NCI-H1930 (cell line): Measurements from ENCODE around the gene BAZ2B.
"Not testable (repeated sequence)": the region's sequence is repeated elsewhere in the genome, so short reads cannot be mapped to it uniquely, and the experiment has no call there.

Experiments used
- DNase-seq, 2 experiments: peaks; one replicate each; lab custom pipeline; 2025; lab: John Stamatoyannopoulos, UW

The BAZ2B gene

DNA sequence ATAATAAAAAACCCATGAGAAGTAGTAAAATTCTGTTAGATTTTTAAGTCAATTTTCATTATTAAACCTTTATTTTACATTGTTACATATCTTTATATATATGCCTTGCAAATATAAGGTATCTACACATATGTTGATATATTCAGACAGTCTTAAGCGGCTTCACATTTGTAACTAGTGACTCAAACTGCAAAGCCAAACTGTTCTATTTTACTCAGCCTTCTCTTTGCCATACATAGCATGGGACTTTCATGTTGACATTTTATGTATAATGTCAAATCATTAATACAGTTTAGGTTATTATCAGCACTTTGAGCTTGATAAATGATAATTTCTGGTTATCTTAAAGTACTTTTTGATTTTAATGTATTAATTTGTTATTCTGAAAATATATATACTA is 204.9 kb downstream of the BAZ2B start:
- no peak for DNase-seq

DNA sequence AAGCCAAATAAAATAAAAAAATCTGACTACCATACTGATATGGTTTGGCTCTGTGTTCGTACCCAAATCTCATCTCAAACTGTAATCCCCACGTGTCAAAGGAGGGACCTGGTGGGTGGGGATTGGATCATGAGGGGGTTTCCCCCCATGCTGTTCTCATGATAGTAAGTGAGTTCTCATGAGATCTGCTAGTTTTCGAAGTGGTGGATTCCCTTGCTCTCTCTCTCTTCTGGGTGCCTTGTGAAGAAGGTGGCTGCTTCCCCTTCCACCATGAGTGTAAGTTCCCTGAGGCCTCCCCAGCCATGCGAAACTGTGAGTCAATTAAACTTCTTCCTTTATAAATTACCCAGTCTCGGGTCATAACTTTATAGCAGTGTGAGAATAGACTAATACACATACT is 206.1 kb downstream of the BAZ2B start:
- no peak for DNase-seq

DNA sequence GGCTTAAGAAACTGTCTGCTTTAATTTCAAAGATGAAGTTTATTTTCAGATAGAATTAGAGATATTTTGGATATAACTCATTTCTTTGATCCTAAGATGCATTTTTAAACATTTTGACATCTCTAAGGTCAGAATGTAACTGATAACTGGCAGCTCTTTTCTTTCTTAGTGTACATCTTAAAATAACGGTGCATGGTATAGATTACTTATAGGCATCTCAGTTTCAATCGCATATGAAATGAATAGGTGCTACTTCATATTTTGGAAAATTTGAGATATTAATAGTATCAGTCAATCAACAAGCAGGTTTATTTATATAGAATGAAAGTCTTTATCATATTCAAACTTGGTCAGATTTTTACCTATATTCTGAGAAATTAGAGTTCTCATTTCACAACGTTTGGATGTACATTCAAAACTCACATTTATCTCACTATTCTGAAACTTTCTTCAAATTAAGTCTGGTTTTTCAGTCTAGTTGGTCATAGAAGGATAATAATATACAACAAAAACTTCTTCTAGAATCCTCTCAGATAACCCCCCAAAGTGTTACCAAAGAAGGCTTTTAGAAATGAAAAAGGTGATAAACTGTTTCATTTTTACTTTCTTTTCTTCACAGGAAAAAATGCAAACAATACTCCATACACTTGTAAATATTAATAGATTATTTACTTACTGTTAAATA is 207.1 kb downstream of the BAZ2B start:
- no peak for DNase-seq

DNA sequence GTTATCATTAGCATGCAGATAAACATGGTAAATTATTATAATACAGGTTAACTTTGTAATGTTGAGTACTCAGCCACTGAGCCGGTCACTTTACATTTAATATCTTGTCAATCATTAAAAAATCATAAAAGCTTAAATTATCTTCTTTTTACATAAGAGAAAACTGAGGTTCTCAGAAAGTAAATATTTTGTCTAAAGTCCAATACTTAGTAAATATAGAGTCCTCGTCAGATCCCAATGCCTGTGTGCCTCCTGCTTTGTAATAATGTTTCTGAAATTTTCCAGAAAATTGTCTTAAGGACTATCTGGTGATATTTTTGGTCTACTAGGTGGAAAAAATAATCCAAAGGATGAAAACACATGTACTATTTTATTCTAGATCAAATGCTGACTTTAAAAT is 213.6 kb downstream of the BAZ2B start:
- no peak for DNase-seq

DNA sequence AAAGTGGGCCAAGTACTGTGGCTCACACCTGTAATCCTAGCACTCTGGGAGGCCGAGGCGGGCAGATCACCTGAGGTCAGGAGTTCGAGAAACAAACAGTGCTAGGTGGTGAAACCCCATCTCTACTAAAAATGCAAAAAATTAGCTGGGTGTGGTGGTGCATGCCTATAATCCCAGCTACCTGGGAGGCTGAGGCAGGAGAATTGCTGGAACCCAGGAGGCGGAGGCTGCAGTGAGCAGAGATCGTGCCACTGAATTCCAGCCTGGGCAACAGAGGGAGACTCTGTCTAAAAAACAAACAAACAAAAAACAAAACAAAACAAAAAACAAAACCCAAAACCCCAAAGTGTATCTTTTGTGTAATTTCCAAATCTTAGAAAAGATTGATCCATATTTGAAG is 214.2 kb downstream of the BAZ2B start:
- not testable (repeated sequence) for DNase-seq

DNA sequence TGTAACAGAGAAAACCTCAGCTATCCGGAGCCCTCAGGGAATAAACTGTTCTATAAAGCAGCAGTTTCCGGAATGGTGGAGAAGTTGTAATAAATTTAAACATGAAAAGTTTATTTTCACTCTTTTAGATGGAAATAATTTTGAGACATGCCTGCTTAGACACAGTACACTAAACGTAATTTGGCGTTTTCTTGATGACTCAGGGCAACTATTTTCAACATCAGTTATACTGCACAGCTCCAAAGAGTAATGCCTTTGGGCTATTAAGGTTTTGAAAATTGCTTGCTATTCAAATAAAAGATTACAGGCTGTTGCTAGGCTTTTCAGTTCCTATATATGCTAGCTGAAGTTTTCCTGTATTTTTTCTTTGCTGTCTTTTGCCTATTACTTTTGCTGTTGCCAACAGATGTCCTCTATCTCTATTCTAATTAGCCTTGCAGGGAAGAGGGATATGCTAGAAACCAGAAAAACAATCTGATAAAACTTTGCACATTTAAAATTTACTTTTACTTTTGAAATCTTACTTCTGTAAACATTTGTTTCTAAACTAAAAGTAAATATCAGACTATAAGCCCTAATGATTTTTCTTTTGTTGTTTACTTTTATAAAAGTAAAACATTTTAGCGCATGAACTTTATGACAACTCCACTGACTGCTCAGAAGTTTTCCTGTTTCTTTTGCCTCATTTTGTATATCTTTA is 216.5 kb downstream of the BAZ2B start:
- peak in 1 of 2 experiments; percentile 45 for DNase-seq

DNA sequence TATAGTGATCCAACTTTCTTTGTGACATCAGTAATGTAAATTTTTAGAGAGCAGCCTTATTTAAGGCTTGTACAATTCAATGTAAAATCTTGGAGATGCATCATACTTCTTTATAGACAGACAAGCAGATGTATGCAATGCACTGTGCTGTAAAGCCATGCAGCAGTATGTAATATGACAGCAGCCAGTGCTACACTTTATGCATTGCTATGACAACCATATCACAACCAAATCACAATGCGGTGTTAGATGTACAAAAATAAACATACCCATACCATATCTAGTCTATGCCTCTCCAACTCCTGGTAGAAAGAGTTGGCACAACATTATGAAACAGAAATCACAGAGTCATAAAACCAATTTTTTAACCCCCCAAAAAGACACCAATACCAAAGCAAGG is 219.5 kb downstream of the BAZ2B start:
- DNase-seq = peak; percentile 26 to 65

DNA sequence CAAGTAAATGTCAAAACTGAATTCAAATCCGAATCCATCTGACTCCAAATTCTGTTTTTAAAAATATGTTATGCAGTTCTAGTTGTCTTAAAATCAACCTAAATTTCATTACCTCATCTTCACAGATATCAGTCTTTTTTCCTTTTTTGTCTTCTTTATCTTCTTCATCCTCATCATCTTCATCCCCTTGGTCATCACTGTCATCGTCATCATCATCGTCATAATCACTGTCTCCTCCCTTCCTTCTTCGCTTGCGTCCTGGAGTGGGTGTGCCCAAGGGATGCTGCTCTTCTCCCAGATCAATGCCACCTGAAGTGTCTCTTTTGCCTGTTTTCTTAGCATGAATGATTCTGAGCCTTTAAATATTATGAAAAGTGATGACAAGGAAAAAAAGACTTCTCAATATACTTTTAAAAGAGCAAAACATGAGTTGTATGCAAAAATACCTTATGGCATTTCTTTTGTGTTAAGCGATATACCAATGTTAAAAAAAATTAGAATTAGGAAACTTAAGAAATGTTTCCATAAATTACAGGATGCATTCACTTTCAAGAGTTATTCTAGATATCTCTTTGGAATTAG is 233.8 kb downstream of the BAZ2B start:
- DNase-seq = no peak

DNA sequence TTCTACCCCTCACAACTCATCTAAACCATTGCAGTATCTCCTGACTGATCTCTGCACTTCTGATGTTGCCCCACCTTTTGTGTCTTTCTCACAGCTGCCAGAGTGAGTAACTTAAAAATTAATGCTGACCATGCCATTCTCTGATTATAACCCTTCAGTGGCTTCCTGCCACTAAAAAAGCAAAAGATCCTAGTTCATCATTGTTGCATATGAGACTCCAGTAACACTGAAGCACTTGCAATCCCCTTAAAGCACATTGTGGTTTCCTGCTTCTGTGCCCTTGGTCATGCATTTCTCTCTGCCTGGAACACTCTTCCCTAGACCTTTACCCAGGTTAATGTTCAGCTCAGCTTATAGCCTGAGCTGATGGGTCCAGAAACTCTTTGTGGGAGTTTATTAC is 234.8 kb downstream of the BAZ2B start:
- no peak for DNase-seq

DNA sequence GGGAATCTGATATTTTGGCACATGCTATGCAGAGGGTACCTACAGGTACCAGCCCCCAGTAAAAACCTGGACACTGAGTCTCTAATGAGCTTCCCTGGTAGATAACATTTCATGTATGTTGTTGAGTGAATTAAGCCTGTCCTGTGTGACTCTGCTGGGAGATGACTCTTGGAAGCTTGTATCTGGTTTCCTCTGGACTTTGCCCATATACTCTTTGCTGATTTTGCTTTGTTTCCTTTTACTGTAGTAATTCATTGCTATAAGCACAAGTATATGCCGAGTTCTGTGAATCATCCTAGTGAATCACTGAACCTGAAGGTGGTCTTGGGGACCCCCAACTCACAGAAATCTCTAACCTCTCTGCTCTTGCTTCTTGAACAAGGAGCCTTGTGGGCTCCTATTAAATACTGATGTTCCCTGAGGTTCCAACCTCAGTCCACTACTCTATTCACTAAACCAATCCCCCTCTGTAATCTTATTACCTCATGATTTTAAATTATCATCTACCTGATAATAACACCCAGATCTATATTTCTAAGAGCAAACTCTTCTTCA is 235.6 kb downstream of the BAZ2B start:
- DNase-seq = no peak

DNA sequence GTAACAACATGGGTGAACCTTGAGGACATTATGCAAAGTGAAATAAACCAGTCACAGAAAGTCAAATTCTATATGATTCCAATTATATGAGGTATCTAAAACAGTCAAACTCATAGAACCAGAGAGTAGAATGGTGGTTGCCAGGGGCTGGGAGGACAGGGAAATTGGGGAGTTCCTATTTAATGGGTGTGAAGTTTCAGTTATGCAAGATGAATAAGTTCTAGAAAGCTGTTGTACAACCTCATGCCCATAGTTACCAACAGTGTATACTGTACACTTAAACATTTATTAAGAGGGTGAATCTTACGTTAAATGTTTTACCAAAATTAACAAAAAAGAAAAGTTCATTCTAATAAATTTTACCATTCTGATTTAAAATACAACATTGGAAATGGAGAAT is 237.2 kb downstream of the BAZ2B start:
- no peak for DNase-seq

DNA sequence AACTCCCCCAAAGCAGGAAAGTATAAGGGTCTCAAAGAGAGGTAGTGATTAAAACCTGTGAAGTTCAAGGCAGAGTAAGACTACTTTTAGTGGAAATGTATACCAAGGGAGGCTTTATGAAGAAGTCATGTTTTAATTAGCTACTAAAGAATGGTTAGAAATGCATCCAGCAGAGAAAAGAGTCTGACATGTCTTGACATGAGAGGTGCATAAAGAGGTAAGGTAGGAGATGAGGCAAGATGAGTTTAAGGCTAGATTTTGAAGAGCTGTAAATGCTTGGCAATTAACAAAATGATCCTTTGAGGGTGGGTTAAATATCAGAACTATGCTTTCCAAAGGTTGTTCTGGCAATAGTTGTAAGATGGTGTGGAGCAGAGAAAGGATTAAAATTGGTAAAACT is 241.1 kb downstream of the BAZ2B start:
- DNase-seq = no peak

DNA sequence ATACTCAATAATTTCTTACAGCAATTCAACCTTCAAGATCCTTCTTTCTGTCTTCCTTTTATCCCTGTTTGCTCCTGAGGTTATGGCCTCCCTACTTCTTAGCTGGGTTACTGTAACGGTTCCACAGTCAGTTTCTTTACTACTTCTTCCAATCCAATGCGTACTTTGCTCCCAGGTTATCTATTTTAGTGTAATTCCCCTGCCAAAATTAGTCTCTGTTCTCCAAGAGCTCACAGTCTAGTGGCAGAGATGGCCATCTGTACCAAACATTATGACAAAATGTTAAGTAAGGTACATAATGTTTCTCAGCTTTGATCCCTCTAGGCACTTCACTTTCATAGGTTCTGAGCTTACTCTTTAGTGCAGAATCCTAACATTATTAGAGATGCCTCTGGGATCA is 244.8 kb downstream of the BAZ2B start:
- no peak for DNase-seq

DNA sequence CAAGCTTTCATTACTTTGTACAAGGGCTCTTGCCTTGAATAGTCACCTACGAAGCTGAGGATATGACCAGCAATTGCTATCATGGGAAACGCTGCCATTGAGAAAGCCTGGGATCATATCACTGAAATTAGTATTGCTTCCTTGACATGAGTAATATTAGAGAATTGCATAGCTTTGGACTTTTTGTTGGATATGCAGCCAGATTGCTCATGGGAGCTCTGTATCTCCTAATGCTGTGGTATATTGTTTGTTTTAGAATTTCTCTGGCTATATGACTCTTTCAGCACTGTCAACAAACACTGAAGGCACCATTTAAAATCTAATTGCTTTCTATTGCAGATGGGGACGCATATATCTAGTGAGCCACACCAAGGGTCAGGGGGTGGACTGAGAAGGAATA is 249.8 kb downstream of the BAZ2B start:
- no peak for DNase-seq

DNA sequence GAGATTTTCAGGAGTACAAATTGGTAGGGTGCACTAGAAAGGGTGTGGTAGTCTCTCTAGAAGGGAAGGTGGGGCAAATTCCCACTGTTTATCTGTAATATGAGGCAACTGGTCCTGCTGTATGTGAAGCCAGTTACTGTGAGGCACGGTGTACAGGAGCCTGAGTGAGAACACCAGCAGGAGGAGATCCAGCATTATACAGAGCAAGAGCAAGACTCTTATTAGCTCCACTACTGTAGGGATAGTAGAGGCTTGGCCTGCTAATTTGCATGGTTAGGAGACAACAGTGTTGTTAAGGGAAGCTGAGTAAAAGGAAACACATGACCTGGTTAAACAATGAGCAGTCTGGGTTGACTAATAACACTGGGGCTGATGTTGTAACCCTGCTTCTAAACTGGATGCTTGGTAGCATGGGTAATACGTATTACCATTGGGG is 253.5 kb downstream of the BAZ2B start:
- no peak for DNase-seq

DNA sequence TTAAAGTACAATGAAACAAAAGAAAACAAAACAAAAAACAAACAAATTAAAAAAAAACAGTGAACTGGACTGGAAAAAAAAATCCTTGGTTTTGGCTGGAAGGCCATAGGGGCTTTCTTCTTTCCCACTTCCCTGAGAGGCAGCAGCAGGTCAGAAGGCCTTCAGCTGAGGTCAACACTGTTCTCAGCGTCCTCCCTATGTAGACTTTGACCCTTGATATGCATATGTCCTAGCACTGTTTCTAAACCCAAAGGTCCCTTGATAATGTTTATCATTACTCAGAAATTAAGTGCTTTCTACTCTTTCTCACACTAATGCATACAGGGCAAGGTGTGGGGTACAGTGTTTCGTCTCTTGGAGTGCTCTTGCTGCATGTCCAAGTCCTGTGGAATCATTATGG is 254.3 kb downstream of the BAZ2B start:
- no peak for DNase-seq

DNA sequence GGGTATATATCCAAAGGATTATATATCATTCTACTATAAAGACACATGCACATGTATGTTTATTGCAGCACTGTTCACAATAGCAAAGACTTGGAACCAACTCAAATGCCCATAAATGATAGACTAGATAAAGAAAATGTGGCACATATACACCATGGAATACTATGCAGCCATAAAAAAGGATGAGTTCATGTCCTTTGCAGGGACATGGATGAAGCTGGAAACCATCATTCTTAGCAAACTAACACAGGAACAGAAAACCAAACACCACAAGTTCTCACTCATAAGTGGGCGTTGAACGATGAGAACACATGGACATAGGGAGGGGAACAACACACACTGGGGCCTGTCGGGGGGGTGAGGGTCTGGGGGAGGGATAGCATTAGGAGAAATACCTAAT is 254.7 kb downstream of the BAZ2B start:
- not testable (repeated sequence) for DNase-seq

DNA sequence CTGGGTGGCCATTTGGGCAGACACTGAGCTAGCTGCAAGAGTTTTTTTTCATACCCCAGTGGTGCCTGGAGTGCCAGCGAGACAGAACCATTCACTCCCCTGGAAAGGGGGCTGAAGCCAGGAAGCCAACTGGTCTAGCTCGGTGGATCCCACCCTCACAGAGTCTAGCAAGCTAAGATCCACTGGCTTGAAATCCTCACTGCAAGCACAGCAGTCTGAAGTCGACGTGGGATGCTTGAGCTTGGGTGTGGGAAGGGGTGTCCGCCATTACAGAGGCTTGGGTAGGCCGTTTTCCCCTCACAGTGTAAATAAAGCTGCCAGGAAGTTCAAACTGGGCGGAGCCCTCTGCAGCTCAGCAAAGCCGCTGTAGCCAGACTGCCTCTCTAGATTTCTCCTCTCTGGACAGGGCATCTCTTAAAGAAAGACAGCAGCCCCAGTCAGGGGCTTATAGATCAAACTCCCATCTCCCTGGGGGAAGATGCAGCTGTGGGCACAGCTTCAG is 260.2 kb downstream of the BAZ2B start:
- no peak for DNase-seq

DNA sequence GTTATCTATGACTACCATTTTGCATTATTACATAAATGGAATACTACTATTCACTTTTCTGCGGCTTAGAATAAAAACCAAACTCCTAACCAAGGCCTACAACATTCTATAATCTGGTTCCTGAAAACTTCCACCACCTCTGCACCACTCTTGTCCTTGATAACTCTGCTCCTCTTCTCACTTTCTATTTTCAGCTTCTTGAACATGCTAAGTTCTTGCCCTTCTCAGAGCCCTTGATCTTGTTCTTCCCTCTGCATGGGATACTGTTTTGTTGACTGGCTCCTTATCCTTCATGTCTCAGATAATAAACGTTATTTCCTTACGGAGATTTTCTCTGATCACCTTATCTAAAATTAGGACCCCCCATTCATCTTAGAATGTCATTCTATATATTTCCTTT is 264.4 kb downstream of the BAZ2B start:
- DNase-seq = no peak

DNA sequence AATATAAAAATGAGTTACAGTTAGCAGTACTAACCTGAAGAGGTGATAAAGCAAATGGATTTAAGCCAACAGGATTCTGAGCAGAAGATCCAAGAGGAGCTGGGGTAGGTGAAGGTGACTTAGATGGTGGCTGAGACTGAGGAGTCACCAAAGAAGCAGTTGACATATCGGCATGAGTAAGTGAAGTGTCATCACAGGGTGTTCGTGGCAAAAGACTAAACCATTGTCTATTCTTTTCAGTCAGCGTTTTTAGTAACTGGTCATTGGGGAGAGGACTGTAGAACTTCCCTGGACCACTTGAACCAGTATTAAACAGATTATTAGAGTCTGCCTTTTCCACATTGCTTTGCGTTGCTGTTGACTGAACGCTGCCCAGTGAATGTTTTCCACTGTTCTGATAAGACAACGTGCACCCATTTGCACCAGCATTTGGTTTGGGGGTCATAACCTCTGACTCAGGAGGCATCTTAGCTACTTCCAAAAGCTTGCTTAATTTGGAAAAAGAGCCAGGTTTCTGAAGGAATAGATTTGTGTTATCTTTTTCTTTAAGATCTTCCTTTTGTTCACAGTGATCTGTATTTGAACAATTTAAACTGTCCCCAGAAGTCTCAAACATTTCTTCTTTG is 266.6 kb downstream of the BAZ2B start:
- DNase-seq = no peak

DNA sequence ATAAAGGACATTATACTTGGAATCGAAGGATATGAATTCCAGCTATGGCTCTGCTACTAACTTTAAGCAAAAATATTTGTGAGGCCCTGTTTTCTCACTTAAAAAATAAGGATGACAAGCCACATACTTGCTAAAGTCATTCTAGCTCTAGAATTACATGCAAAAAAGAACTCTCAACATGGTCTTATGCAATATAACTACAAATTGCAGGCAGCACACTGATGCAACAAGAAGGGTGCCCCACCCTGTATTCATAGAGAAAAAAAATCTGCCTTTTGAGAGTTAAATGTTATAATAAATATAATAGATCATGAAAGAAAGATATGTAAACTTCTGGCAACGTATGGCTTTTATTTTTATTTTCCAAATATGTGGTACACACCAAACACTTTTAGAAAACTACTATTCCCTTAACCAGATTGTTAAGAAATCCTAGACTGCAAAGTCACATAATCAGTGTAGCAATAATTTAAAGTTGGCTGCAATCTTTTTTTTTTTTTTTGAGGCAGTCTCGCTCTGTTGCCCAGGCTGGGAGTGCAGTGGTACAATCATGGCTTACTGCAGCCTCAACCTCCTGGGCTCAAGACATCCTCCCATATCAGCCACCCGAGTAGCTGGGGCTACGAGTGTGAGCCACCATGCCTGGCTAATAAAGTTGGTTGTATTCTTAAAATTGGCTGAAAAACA is 289.6 kb downstream of the BAZ2B start:
- DNase-seq = no peak

DNA sequence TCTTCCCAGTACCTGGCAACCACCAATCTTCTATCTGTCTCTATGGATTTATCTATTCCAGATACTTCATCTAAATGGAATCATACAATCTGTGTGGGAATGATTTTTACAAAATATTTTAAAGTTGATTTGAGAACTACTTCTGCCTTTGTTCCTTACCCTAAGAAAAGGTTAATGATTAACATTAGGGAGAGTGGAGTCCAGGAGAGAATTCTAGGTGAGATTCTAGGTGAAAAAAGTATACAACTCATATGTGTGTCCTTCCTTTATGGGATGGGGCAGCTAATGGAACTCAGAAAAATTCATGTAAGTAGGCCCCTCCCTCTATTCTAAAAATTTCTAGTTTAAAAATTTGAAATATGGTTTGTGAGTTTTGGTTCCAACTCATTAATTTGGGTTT is 293.9 kb downstream of the BAZ2B start:
- DNase-seq = no peak
